Measurements from ENCODE around the gene IRF2BP2.

DNA sequence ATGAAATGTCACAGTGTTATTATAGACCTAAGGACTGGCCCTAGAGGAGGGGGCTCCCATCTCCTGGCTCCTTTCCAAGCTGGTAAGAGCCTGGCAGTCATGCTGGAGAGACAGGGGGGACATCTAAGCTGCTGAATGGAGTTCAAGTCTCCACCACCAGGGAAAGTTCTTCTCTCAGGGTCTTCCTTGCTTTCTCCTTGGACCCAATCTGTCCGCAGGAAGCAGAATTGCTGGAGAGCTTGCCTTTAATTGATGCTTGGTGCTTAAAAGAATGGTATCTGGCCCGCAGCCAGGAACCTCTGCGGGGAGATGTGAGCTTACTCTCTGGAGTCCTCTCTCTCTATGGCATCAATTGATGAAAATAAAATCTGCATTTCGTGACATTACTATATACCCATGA, 25.1 kb downstream of the IRF2BP2 start:
- no peak for TF ChIP-seq EZH2 (IDR thresholded peaks at IDR 0.05; ENCODE audit: borderline replicate concordance, low read depth, low read length, severe bottlenecking)
- TF ChIP-seq, protein P1, sequence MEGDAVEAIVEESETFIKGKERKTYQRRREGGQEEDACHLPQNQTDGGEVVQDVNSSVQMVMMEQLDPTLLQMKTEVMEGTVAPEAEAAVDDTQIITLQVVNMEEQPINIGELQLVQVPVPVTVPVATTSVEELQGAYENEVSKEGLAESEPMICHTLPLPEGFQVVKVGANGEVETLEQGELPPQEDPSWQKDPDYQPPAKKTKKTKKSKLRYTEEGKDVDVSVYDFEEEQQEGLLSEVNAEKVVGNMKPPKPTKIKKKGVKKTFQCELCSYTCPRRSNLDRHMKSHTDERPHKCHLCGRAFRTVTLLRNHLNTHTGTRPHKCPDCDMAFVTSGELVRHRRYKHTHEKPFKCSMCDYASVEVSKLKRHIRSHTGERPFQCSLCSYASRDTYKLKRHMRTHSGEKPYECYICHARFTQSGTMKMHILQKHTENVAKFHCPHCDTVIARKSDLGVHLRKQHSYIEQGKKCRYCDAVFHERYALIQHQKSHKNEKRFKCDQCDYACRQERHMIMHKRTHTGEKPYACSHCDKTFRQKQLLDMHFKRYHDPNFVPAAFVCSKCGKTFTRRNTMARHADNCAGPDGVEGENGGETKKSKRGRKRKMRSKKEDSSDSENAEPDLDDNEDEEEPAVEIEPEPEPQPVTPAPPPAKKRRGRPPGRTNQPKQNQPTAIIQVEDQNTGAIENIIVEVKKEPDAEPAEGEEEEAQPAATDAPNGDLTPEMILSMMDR (IDR thresholded peaks at IDR 0.05; ENCODE audit: borderline replicate concordance, extremely low read depth, low read length, poor library complexity, severe bottlenecking) = no peak
